ENCODE measurements around the gene CAMK1G. TPM values are rescaled to one million over a fixed set of nuclear protein-coding genes. Genes with fewer than 3 reads are reported as not detected.

The CAMK1G gene
- total and polyA plus RNA-seq, 2 donors (not counting 1 experiment from before 2014, with no cell fraction given): not detected

- DNase-seq (no peak), ATAC-seq (ENCODE audit: low read depth) (no peak)
- Mint-ChIP-seq H3K4me3 (no peak overlapping the region), H3K27me3 (peaks cover 2% of the 10 kb centered on the region), H3K4me1 (no peaks in the 10 kb centered on the region), H3K9me3 (ENCODE audit: insufficient read depth) (no peaks in the 10 kb centered on the region), H3K27ac (no peak overlapping the region)
- H3K79me2 ChIP-seq (ENCODE audit: control insufficient read depth, insufficient read depth, low read length): no peaks in the 10 kb centered on the region
- H3K9ac ChIP-seq (ENCODE audit: low read length): no peak overlapping the region
- no peaks in the 10 kb centered on the region for H4K20me1 ChIP-seq (ENCODE audit: control insufficient read depth, insufficient read depth, low read length, poor library complexity, severe bottlenecking)
- no peaks in the 10 kb centered on the region for H3K36me3 ChIP-seq (replicated peaks in 1 of 2; ENCODE audit: control extremely low read depth in 1 of 2, control insufficient read depth in 1 of 2, extremely low read depth in 1 of 2, insufficient read depth in 2 of 2, low read length in 1 of 2)
- H3K4me2 ChIP-seq (replicated peaks; ENCODE audit: low read depth, low read length, poor library complexity, severe bottlenecking): no peak overlapping the region
- ChIA-PET CTCF (interaction anchor here (0.7 to 0.8 kb wide), 3 partner anchors 8 to 16 kb away, joined by 3 read pairs; no protein-coding TSS in a partner anchor), POLR2A (no interaction called here)
- H3K27ac ChIP-seq (ENCODE audit: low read length in 2 of 2): no peak overlapping the region
- no peaks in the 10 kb centered on the region for H3K9me3 ChIP-seq (ENCODE audit: control extremely low read depth in 1 of 3, control insufficient read depth in 2 of 3, insufficient read depth in 1 of 3, low read length in 2 of 3)
- no peak overlapping the region for H3K4me3 ChIP-seq (ENCODE audit: control extremely low read depth in 1 of 5, extremely low read depth in 1 of 5, insufficient read depth in 1 of 5, low read depth in 2 of 5, low read length in 4 of 5)
- TF ChIP-seq EZH2 (IDR thresholded peaks at IDR 0.05; ENCODE audit: borderline replicate concordance, insufficient read depth, low read depth, low read length, poor library complexity, severe bottlenecking): no peak
- H3K27me3 ChIP-seq (replicated peaks in 1 of 4; ENCODE audit: control extremely low read depth in 1 of 4, control insufficient read depth in 3 of 4, insufficient read depth in 4 of 4, low read length in 3 of 4): no peaks in the 10 kb centered on the region
- H2AFZ ChIP-seq (ENCODE audit: insufficient read depth, low read depth, low read length, poor library complexity, severe bottlenecking): no peak overlapping the region
- H3K4me1 ChIP-seq (ENCODE audit: control insufficient read depth in 2 of 2, insufficient read depth in 2 of 2, low read length in 2 of 2): no peaks in the 10 kb centered on the region
- intact Hi-C loops (cut with micrococcal nuclease): no loop called here
Observed at GRCh38 chr1:209557221-209557620, 26.3 kb upstream of the CAMK1G start.

- H3K9ac ChIP-seq (ENCODE audit: low read length): no peak overlapping the region
- Mint-ChIP-seq H3K4me3 (no peak overlapping the region), H3K27ac (no peak overlapping the region), H3K4me1 (no peaks in the 10 kb centered on the region), H3K27me3 (peaks cover 9% of the 10 kb centered on the region), H3K9me3 (ENCODE audit: insufficient read depth) (no peaks in the 10 kb centered on the region)
- no peak overlapping the region for H2AFZ ChIP-seq (ENCODE audit: insufficient read depth, low read depth, low read length, poor library complexity, severe bottlenecking)
- H3K27ac ChIP-seq (ENCODE audit: low read length in 2 of 2): no peak overlapping the region
- DNase-seq (no peak), ATAC-seq (ENCODE audit: low read depth) (no peak)
- intact Hi-C loops (cut with micrococcal nuclease): no loop called here
- no peak for TF ChIP-seq EZH2 (IDR thresholded peaks at IDR 0.05; ENCODE audit: borderline replicate concordance, insufficient read depth, low read depth, low read length, poor library complexity, severe bottlenecking)
- no peak for TF ChIP-seq CTCF (IDR thresholded peaks at IDR 0.05)
- H4K20me1 ChIP-seq (ENCODE audit: control insufficient read depth, insufficient read depth, low read length, poor library complexity, severe bottlenecking): no peaks in the 10 kb centered on the region
- no peaks in the 10 kb centered on the region for H3K9me3 ChIP-seq (ENCODE audit: control extremely low read depth in 1 of 3, control insufficient read depth in 2 of 3, insufficient read depth in 1 of 3, low read length in 2 of 3)
- ChIA-PET POLR2A (no interaction called here), CTCF (no interaction called here)
- H3K4me3 ChIP-seq (ENCODE audit: control extremely low read depth in 1 of 5, extremely low read depth in 1 of 5, insufficient read depth in 1 of 5, low read depth in 2 of 5, low read length in 4 of 5): no peak overlapping the region
- H3K4me1 ChIP-seq (ENCODE audit: control insufficient read depth in 2 of 2, insufficient read depth in 2 of 2, low read length in 2 of 2): no peaks in the 10 kb centered on the region
- peaks cover 0 to 7% (median under 1%) of the 10 kb centered on the region in 4 experiments for H3K27me3 ChIP-seq (replicated peaks in 1 of 4; ENCODE audit: control extremely low read depth in 1 of 4, control insufficient read depth in 3 of 4, insufficient read depth in 4 of 4, low read length in 3 of 4)
- H3K79me2 ChIP-seq (ENCODE audit: control insufficient read depth, insufficient read depth, low read length): no peaks in the 10 kb centered on the region
- no peak overlapping the region for H3K4me2 ChIP-seq (replicated peaks; ENCODE audit: low read depth, low read length, poor library complexity, severe bottlenecking)
- 46% methylated on average over 1 of the region's 3 CpGs for WGBS (ENCODE audit: insufficient coverage)
- H3K36me3 ChIP-seq (replicated peaks in 1 of 2; ENCODE audit: control extremely low read depth in 1 of 2, control insufficient read depth in 1 of 2, extremely low read depth in 1 of 2, insufficient read depth in 2 of 2, low read length in 1 of 2): no peaks in the 10 kb centered on the region
Observed at GRCh38 chr1:209560529-209560928, 23.0 kb upstream of the CAMK1G start.
